ENCODE results near the gene UBA6. TPM values are rescaled to one million over a fixed set of nuclear protein-coding genes. Genes with fewer than 3 reads are reported as not detected.
A peak's percentile ranks its signal among the peaks of the same experiment; 100 is the strongest.
"Not testable (repeated sequence)": the region's sequence is repeated elsewhere in the genome, so short reads cannot be mapped to it uniquely, and the experiment has no call there.

The UBA6 gene
- polyA plus RNA-seq, 1 experiment, result 119 TPM

GRCh38 chr4:67712650-67713528 lies 11.9 kb upstream of the UBA6 start:
- ChIA-PET POLR2A (no interaction called here), CTCF (interaction anchor here (1.0 kb wide), 1 partner anchor 34 kb away, joined by 5 read pairs; no protein-coding TSS in a partner anchor)
- Histone ChIP-seq H3K9me3 (ENCODE audit: control insufficient read depth, insufficient read depth, low read length) (no peaks in the 10 kb centered on the region; the same call in 1 of the 2 replicates), H3K27me3 (ENCODE audit: control insufficient read depth, insufficient read depth, low read length) (no peaks in the 10 kb centered on the region), H3K27ac (ENCODE audit: low read depth, low read length) (peak overlapping the region; percentile 1), H3K4me3 (ENCODE audit: low read depth, low read length) (no peak overlapping the region)
- no peak for TF ChIP-seq CTCF (IDR thresholded peaks at IDR 0.05; ENCODE audit: low read depth, low read length)
- no peak for DNase-seq (ENCODE audit: low read depth, low spot score)

DNA sequence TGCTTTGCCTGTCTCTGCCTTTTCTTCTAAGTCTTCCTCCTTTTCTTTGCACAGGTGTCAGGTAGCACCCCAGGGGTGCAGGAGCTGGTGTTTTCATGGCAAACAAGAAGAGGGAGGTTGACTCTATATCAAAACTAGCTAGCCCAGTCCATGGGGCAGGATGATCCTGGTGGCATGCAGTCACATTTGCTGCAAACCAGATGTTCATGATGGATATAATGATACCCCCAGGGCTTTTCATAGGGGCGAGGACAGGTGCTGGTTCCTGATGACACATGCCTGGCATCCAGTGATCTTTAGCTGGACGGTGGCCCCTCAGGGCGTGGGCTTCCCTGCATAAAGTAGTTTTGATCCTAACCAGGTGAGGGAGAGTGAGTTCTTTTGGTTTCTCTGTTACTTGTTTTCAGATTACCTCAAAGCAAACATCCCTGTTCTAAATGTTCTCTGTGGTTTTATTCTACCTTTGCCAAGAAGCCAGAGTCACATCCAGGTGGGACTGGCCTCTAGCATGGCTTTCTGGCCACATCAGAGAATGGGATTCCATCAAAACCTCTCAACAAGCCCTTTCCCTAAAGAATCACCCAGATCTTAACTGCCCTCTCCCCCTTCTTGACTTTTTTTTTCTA lies 11.2 kb upstream of the UBA6 start:
- TF ChIP-seq CTCF (IDR thresholded peaks at IDR 0.05; ENCODE audit: low read depth, low read length), result no peak
- ChIA-PET CTCF (interaction anchor here (1.0 to 2.3 kb wide), 3 partner anchors 11 to 35 kb away, joined by 5 to 10 read pairs (median 6); partner anchors contain the start of gene UBA6), POLR2A (no interaction called here)
- Histone ChIP-seq H3K9me3 (ENCODE audit: control insufficient read depth, insufficient read depth, low read length) (no peaks in the 10 kb centered on the region; the same call in 1 of the 2 replicates), H3K27ac (ENCODE audit: low read depth, low read length) (no peak overlapping the region), H3K27me3 (ENCODE audit: control insufficient read depth, insufficient read depth, low read length) (no peaks in the 10 kb centered on the region), H3K4me3 (ENCODE audit: low read depth, low read length) (no peak overlapping the region)
- DNase-seq (ENCODE audit: low read depth, low spot score), result no peak

- H3K27ac ChIP-seq (ENCODE audit: low read depth, low read length); DNase-seq (ENCODE audit: low read depth, low spot score); POLR2A ChIA-PET; H3K4me3 ChIP-seq (ENCODE audit: low read depth, low read length); CTCF ChIA-PET; H3K27me3 ChIP-seq (ENCODE audit: control insufficient read depth, insufficient read depth, low read length); H3K9me3 ChIP-seq (ENCODE audit: control insufficient read depth, insufficient read depth, low read length): not testable (repeated sequence)
Observed at GRCh38 chr4:67706682-67707081, 5.7 kb upstream of the UBA6 start.

DNA sequence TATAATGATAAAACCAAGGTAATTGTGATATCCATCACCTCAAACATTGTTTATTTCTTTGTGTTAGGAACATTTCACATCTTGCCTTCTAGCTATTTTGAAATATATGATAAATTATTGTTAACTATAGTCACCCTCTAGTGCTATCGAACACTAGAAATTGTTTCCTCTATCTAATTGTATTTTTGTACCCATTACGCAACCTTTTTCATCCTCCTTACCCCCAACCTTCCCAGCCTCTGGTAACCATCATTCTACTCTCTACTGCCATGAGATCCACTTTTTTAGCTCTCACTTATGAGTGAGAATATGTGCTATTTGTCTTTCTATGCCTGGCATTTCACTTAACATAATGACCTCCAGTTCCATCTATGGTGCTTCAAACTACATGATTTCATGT lies 3.9 kb upstream of the UBA6 start:
- ChIA-PET POLR2A (no interaction called here), CTCF (no interaction called here)
- no peak for DNase-seq (ENCODE audit: low read depth, low spot score)
- H3K9me3 ChIP-seq (ENCODE audit: control insufficient read depth, insufficient read depth, low read length), result no peaks in the 10 kb centered on the region
- no peak for TF ChIP-seq CTCF (IDR thresholded peaks at IDR 0.05; ENCODE audit: low read depth, low read length)
- no peaks in the 10 kb centered on the region for H3K27me3 ChIP-seq (ENCODE audit: control insufficient read depth, insufficient read depth, low read length)
- no peak overlapping the region for H3K27ac ChIP-seq (ENCODE audit: low read depth, low read length)
- H3K4me3 ChIP-seq (ENCODE audit: low read depth, low read length), result no peak overlapping the region

DNA sequence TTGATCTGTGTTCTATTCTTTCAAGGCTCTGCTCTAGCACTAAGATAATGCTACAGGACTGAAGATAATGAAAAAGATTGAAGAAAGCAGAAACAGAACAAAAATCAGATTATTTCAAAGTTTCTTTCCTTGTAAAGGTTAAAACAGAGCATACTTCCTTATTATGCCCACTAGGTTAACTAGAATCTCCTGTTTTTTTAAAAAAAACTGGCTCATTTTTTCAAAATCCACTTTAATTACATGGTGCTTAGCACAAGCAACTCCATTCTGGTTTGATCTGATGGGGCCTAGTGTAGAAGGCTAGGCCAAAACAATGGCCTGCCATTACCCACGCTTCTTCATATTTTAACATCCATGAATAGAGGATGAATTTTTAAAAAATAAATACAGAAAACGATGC lies 1.2 kb upstream of the UBA6 start:
- ChIA-PET CTCF (interaction anchor here (2.1 to 3.6 kb wide), 2 partner anchors 23 to 44 kb away, joined by 13 to 14 read pairs; no protein-coding TSS in a partner anchor), POLR2A (no interaction called here)
- TF ChIP-seq CTCF (IDR thresholded peaks at IDR 0.05; ENCODE audit: low read depth, low read length), result no peak
- H3K4me3 ChIP-seq (ENCODE audit: low read depth, low read length), result peak overlapping the region; percentile 78; the same call in 1 of the 2 replicates
- H3K27ac ChIP-seq (ENCODE audit: low read depth, low read length), result no peak overlapping the region
- H3K9me3 ChIP-seq (ENCODE audit: control insufficient read depth, insufficient read depth, low read length), result no peaks in the 10 kb centered on the region
- DNase-seq (ENCODE audit: low read depth, low spot score), result no peak
- H3K27me3 ChIP-seq (ENCODE audit: control insufficient read depth, insufficient read depth, low read length), result no peaks in the 10 kb centered on the region

All from AG04450 (cell line).